Activated CD4-positive, CD25-positive, alpha-beta regulatory T cell treated with anti-CD3 and anti-CD28 coated beads, Interleukin-2, amount 50 U/mL, for 24 hours (primary cell): ENCODE data around the gene SHB.
A peak's percentile ranks its signal among the peaks of the same experiment; 100 is the strongest.

Experiments used
- ATAC-seq, 2 donors: fragments of 150-1000 bp; cut with Tn5 transposase; one replicate each; pipeline ENCODE4 v1.10.0; 2021; ENCODE audit warnings: mild to moderate bottlenecking in 1 of 2, moderate library complexity in 1 of 2

Gene SHB

DNA sequence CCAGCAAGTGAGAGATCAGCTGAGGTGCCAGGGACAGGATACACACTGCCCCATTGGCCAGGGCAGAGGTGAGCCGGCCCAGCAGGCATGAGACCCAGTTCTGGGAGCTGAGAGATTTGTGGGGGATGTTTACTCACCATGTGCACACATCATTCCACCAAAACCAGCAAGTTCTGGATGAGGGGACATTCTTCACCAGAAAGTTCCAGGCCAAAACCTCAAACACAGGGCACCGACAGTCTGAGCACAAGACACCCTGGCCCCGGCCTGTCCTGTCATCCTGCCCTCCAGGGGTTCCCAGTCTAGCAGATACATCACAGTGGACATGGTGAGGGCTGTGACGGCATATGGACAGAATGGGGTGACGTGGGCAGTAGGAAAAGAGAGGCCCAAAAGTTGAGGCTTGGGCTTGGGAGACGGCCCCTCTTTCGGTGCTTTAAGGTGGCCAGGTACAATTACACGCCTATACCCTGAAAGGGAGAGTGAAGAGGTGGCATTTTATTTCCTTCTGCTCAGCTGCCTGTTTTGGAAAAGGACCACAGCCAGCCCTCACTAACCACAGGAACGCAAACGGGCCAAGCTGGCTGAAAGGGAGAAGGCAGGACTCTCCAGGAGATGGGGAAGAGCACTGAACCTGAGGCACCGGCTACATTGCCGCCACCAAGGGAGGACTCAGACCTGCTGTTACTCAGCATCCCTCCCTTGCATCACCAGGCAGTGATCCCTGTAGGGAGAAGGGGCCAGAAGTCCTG, 64.0 kb downstream of the SHB start:
- ATAC-seq, result no peak

DNA sequence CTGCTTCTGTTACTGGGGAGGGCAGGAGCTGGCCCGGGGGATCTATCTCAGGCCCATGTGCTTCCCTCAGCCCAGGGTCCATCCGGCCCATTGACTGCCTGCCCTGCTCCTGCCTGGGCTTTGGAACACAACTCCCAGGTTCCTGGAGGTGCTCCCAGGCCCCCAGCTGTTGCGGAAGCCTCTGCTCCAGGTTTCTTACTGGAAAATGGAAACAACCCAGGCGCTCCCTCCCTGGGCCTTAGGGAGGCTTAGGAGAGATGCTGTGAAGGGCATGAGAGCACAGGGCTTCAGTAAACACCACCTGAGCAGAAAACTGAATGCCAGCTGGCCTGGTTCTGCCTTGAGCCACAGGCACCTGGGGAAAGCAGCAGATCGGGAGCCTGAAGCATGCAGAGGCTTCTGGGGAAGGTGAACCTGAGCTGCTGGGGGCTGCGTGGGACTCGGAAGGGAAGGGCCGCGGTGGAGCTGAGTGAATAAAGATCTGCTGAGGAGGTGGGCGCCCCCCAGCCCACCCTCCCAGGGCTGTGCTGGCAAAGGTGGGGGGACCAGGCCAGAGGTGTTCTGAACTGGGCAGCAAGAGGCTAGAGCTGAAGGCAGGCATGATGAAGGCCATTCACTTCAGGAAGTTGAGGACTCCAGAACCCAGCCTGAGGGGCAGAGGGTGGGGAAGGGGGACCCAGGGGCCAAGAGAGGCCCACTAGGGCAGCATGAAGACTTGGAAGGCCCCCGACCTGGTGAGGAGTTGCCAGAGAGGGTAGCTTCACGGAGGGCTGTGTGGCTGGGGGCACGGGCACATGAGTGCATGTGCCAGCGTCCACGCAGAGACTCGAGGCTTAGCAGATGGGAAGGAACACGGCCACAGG, 64.8 kb downstream of the SHB start:
- ATAC-seq, result no peak

DNA sequence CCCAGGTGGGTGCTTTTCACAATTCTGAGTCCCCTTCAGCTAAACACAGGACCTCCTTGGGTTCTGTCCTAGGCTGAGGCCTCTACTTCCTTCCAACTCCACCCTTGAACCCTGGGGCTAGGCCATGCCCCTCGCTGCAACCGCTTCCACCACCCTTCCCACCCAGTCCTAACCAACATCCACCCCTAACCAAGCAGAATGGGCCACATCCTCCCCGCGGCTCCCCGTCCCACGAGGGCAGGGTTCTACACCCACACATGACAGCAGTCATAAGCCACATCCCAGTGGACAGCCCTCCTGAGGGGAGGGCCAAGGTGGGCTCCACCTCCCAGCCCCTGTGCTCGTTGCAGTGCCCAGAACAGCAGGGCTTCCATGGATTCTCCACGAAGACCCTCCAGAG, 65.8 kb downstream of the SHB start:
- no peak for ATAC-seq

DNA sequence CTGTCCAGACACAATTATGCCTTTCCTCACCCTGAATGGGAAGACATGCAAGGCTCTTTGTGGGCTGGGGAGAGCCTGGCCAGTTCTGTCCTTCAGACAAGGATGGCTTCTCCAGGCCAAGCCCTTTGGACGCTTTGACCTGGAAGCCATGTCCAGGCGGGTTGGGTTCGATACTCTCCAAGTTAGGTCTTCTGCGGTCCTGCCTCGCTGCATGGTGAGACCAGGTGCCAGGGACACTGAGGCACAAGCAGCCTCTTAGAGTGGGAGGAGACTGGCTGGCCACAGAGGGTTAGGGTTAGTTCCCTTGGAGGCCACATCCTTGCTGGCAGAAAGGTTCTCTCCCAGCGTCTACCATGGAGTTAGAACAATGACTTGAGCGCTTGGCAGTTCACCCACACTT, 67.6 kb downstream of the SHB start:
- ATAC-seq, result no peak

DNA sequence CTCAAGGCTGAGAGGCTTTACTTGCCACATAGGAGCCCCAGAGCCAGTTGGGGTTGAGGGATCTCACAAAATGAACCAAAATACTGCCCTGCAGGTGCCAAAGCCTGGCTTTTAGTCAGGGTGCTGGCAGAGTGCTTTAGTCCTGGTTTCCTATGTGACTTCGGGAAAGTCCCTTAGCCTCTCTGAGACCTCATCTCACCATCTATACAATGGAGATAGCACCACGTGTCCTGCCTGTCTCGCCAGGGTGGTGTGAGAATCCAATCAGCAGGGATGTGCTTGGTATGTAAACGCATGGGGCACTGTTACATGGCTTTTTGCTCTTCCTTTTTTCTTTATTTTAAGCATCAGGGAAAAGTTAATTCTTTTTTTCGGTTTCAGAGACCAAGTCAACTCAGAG, 68.3 kb downstream of the SHB start:
- no peak for ATAC-seq

DNA sequence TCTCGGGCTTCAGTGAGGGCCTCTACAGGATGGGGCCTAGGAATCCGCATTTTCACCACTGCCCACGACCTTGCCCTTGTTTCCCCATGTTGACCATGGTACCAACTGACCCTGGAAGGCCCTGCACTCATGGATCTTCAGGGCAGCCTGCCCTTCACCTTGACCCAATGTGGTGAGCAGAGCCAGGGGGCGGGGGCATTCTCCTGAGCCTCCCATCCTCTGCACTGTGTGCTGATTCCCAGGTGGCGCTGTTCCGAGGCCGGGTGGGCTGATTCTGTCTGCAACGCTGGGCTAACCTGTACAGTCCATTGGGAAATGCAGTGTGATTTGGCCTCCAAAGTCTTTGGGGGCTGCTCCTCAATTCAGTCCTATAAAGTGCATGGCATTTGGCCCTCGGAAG, 68.7 kb downstream of the SHB start:
- no peak for ATAC-seq

DNA sequence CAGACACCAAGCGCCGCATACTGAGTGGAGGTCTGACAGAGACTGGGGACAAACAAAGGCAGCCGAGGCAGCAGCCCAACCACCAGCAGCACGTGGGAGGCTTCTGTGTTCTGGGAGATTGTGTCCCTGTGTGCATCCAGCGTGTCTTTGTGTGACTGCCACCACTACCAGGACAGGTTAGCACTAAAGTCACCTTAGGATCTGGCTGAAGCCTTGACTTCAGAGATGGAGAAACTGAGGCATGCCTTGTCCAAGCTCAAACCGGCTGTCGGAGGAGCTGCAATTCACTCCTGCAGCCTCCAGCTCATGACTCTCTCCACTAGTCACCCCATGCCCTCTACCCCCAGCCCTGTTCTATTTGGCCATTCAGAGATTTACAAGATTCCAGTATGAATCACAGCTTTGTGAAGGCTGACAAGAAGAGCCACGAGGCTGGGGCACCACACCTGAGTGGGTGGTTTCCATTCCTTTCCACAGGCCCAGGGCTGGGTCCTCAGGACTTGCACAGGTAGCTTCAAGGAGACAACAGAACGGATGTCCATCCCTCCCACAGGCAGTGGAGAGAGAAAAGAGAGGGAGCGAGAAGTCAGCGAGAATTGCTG, 69.3 kb downstream of the SHB start:
- no peak for ATAC-seq

DNA sequence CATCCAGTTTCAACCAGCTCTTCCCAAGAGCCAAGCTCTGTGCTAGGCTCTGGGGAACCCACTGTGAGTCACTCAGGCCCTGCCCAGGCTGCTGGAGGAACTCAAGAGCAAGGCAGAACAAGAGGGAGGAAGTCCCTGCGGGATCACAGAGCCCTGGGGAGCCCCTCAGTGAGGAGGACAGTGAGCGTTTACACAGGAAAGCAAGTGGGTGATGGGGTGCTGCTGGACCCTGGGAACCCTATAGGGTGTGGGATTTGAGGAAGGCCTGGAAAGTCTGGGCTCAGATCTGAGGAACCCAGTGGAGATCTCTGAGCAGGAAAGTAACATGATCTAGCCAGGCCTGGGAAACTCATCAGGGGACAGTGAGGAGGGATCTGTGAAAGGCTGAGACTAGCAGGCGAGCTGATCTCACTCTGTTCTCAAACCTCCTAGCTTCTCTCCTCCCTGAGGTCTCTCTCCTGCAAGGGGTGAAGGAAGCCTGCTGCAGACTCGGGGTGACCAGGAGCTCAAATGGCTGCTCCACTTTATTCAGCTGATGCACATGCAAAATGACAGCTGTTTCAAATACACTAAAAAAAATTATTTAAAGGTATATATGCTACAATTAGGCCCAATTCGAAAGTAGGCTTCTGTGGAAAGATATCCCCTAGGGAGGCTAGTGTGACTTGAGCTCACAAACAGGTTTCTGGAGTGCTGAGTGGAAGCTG, 70.0 kb downstream of the SHB start:
- no peak for ATAC-seq

DNA sequence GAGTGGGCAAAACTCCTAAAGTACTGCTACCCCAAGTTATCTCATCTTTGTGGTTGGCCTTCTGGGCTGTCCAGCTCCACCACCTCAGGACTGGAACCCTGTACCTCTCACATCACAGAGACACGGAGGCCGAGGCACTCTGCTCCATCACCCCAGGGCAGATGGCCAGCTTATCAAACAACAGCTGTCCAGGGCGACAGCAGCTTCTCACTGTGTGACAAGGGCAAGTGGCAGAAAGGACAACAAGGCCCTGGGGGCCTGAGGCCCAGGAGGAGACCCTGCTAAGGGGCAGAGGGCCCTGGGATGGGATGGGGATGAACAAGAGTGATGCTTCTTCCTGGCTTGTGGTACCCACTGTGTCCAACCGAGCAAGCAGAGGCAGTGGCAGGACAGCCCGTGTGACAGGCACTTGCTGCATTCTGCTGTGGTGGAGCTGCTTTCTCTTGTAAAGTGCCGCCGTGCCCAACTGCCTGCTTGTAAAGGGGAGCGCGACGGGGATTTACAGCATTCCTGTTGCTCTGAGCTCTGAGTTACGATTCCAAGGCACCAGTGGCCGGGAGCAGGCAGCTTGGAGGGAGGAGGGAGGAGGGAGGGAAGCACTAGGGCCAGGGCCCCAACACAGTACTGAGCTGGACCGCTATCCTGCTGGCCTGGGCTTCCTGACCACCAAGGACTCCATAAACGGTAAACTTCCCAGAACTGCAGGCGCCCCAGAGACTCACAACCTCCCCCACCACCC, 71.2 kb downstream of the SHB start:
- ATAC-seq, result no peak

DNA sequence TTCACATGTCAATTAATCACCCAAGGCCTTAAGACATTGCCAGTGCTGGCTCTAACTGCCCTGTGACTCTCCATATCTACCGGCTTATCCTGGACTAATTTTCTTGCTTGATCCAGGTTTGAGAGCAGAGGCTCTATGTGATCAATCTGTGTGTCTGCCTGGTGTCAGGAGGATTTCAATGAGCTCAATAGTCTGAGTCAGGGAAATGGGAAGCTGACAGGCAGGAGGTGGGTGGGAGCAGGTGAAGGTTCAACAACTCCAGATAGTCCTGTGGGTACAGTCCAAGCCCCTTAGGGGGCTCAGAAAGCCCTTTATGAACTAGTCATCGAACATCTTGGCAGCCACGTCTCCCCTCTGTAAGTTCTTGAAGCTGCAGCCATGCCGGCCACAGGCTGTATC, 72.2 kb downstream of the SHB start:
- no peak for ATAC-seq

DNA sequence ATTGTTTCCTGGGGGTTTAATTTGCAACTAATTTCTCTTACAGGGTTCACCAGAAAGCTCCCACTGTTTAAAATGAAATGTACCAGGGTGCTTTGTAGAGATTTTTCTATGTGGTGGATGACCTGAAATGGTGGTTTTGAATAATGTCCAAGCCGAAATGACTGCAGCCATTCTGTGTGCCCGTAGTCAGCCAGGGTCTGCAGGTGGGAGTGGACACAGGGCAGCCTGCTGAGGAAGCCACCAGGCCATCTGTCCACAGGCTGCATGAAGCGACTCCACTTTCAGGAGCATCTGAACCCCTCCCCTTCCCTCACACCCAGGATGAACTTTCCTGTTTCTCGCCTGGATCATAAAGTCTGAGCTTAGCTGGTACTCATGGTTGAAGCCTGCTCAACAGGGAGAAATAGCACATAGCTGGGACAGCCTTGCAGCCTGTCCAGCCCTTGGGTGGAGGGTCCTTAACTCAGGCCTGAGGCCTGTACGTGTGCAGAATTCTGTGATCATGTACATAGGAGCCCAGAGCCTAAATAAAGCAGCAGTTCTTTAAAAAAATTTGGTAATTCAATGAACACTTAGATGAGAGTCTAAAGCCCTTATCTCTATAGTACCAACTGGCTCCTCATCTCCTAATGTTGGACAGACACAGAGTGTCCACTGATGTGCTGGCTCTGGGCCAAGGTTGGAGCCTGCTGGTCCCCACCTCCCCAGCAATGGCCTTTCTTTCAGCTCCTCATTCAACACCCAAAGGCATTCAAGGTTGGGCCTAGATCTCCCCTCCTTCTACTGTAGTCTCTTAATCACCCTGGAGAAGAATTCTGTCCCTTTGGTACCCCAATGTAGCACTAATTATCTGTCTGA, 72.8 kb downstream of the SHB start:
- no peak for ATAC-seq

DNA sequence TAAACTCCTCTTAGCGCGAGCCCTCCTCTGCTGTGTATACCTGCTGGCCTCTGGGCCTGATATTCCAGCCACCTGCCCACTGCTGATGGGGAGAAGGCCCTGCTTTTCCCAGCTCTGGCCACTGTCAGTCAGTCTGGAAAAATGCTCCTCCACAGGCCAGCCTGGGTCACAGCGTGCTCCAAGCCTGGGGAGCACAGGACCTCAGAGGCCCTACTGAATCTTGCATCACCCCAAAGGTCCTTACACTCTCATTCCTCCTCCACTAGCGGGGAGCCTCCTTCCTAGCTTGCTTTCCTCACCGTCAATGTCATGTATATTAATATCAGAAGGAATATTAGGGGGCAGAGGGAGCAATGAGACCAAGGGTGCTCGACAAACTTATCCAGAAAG, 73.7 kb downstream of the SHB start:
- no peak for ATAC-seq

DNA sequence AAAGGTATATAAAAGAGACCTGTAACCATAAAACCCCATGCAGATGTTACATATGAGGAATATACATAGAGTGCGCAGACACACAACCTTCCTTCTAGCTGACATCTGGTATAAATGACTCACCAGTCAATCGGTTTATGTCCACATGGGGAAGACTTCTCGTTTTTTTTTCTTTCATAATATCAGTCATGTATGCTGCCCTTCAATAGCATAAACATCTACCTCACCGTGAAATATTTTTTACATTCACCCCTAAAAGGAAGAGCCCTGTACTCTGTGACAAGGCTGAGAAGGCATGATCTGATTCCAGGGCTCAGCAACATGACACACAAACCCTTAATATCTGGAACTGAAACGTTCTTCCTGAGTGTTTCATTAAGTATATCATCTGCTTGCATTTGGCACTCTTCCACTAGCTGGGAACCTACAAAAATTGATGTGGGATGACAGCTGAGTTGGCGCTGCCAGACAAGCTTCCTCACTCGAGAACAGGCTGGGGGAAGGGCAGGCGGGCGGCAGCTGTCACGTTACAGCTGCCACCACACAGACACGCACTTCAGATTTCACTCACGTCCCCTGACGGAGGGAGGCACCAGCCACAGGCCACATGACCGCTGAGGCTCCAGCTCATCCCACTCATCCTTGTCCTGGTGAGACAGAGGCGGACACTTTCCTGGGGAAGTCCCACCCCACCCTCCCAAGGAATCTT, 74.2 kb downstream of the SHB start:
- peak; percentile 68 to 77 for ATAC-seq

DNA sequence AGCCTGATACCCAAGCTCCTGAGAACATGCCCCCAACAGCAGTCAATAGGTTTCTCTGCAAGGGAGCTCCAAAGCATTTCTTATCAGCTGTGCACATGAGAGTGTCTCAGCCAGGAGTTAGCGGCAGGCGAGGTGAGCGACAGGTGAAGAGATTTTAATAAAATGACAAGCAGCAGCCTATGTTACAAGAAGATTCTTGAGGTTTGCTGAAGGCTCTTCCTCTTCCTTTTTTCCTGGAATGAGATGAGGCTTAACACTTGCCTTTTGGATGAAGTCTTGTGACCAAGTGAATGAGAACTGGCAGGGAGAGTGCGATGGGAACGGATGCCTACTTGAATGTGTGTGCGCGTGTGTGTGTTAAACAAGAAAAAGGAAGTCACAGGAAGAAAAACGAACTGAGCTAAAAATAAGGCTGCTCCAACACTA, 76.1 kb downstream of the SHB start:
- ATAC-seq, result no peak

DNA sequence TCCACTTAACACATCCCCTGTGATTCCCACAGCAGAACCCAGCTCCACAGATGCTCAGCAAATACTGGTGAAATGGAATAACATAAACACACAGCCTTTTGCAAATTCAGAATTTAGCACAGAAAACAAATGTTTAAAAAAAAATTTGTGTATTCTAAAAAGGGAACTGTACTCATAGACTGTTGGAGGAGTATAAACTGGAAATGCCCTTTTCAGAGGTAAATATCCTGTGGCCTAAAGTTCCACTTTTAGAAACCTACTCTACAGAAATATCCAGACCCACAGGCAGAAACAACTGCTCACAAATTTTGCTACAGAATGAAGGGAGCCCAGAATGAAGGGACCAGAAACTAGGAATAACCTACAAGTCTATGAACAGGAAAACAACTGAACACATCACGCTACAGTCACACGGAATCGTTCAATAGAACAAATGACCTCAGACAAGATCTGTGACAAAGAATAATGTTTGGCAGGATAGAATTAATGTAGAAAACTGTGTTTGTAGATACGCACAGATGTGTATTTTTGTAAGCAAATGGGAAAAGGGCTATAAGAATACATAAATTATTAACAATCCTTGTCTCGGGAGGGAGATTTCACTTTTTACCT, 78.5 kb downstream of the SHB start:
- ATAC-seq, result no peak

DNA sequence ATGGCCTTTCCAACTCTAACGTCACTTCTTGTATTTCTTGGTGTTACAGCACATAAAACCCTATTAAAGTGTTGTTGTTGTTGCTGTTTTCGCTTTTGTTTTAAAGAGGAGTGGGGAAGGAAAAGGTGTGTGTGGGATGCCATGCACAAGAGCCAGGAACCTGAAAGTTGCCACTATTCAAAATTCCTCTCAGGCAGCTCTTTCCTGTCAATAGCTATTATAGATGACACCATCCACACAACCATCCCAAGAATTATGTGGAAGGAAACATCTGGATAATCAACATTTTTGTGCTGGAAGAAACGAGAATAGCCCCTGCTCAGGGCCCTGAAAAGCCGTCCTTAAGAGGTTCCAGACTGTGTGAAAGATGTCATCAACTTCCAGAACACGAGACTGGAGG, 79.3 kb downstream of the SHB start:
- ATAC-seq, result no peak

DNA sequence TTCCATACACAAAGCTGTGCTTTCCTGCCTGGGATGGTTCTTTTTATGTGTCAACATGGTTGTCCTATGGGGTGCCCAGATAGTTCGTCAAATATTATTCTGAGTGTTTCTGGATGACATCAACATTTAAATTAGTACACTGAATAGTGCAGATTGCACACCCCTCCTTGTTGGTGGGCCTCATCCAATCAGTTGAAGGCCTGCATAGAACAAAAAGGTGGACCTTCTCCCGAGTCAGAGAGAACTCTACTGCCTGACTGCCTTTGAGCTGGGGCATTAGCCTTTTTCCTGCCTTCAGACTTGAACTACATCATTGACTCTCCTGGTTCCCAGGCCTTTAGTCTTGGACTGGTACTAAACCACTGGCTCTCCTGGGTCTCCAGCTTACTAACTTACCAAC, 80.4 kb downstream of the SHB start:
- no peak for ATAC-seq

DNA sequence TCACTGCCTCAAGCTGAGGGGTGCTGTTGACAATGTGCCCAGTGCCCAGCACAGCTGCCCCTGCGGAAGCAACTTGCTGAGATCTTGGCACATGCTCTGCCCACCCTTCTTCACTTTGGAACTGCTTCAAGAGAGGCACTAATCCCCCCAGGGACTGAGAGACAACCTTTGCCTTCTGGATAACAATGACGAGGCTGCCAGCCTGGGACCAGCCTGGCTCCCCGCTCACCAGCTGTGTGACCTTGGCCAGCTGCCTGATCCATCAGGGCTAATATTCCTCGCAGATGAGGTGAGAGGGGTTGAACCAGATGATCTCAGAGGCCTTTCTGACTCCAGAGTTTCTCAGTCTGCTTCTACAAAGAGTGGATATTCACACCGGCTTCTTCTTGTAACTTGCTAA, 81.0 kb downstream of the SHB start:
- no peak for ATAC-seq

DNA sequence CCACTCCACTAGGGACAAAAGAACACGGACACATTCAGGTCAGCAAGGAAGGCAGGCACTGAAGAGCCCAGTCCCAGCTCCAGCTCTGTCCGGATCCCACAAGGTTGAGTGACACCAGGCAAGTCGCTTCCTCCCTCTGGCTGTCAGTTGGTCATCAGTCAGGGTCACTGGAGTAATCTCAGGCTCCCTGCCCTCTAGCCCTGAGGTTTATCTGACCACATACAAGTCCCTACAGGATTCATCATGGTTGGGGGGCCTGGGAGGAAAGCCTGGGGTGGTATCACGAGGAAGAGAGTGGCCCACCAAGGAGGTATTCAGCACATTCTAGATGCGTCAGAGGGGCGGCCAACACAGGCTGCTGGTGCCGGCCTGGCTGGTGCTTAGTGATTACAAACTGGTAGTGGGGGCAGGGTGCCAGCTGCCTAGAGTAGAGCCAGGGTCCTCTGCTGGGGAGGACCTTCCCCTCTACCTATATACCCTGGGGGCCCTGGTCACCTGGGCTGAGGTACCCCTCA, 81.5 kb downstream of the SHB start:
- ATAC-seq, result no peak

DNA sequence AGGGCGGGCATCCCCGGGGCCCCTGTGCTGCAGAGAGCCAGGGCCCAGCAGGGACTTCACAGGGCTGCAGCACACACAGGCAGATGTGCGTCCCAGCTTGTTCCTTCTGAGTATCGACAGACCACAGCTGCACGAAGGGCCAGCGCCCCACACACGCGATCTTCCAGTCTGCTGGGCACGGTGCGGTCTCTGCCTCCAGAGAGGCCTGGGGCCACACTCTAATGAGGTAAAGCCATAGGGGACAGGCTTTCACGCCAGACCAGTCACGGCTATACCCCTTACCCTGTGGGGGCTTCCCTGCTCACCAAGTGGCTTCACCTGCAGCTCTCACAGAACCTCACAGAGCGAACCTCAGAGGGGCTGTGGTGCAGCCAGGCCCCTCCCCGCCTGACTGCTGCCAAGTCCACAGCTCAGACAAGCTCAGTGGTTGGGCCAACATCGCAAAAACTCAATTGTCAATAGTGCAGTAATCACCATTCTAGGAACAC, 82.2 kb downstream of the SHB start:
- no peak for ATAC-seq
